ENCODE measurements around the gene GABRA5. TPM values are rescaled to one million over a fixed set of nuclear protein-coding genes. Genes with fewer than 3 reads are reported as not detected.

The GABRA5 gene
- total RNA-seq, 1 experiment from 2014 or later, result 4.9 TPM

DNA sequence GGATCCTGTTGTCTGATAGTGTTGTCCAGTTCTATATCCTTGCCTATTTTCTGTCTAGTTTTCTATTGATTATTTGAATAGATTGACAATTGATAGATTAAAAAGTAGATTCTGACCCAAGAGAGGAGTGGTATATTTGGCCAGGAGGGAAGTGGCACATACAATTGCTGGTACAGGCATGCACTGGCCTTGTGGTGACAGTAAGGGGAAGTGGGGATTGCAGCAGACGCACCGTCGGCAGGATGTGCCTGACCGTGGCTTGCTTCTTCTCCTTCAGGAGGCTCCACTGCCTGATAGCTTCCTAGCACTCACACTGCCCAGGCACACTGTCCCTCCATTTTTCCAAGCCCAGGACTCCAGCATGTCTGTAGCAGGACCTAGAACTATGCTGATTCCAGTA lies 114.6 kb downstream of the GABRA5 start:
- Histone ChIP-seq H3K14ac (ENCODE audit: insufficient read depth, low read length) (no peak overlapping the region), H3K79me1 (ENCODE audit: insufficient read depth, low read depth, low read length, poor library complexity, severe bottlenecking) (no peaks in the 10 kb centered on the region), H3T11ph (ENCODE audit: low read length) (no peak overlapping the region), H3K79me2 (ENCODE audit: insufficient read depth, low read length) (no peaks in the 10 kb centered on the region), H3K4me2 (ENCODE audit: insufficient read depth, insufficient read length, low read length) (no peak overlapping the region), H4K91ac (ENCODE audit: insufficient read length, low read depth, low read length) (no peak overlapping the region), H2BK5ac (ENCODE audit: insufficient read length, low read length) (no peak overlapping the region), H3K56ac (ENCODE audit: insufficient read length, low read depth, low read length) (no peak overlapping the region), H2BK12ac (ENCODE audit: insufficient read length, low read depth, low read length) (no peak overlapping the region), H3K9me3 (ENCODE audit: control insufficient read depth, low read depth, low read length) (no peaks in the 10 kb centered on the region), H3K9ac (ENCODE audit: extremely low read depth, insufficient read length, low read length) (no peak overlapping the region), H2AFZ (ENCODE audit: low read length) (no peak overlapping the region), H4K20me1 (ENCODE audit: control insufficient read depth, insufficient read depth, insufficient read length) (peaks cover 3% of the 10 kb centered on the region), H3K23me2 (ENCODE audit: insufficient read length, low read depth, low read length, poor library complexity, severe bottlenecking) (no peaks in the 10 kb centered on the region), H4K5ac (ENCODE audit: insufficient read length, low read depth, low read length) (no peak overlapping the region), H3K23ac (ENCODE audit: insufficient read length, low read depth, low read length) (no peak overlapping the region), H3K27ac (ENCODE audit: insufficient read length, low read depth, low read length) (no peak overlapping the region), H2BK15ac (ENCODE audit: low read depth, low read length) (no peak overlapping the region), H2AK5ac (ENCODE audit: insufficient read length, low read length) (no peak overlapping the region), H3K4ac (ENCODE audit: low read depth, low read length) (no peak overlapping the region), H2BK20ac (ENCODE audit: low read depth, low read length, poor library complexity, severe bottlenecking) (no peak overlapping the region), H2BK120ac (ENCODE audit: low read depth, low read length, poor library complexity, severe bottlenecking) (no peak overlapping the region), H4K8ac (replicated peaks; ENCODE audit: insufficient read length, low read depth, low read length) (no peak overlapping the region), H3K27me3 (ENCODE audit: insufficient read depth, low read length) (no peaks in the 10 kb centered on the region), H3K18ac (ENCODE audit: insufficient read length, low read depth, low read length) (no peak overlapping the region), H3K4me1 (ENCODE audit: insufficient read depth, low read length) (no peaks in the 10 kb centered on the region)
- Mint-ChIP-seq H3K27ac (no peak overlapping the region), H3K27me3 (ENCODE audit: low read depth) (peaks cover 12% of the 10 kb centered on the region), H3K36me3 (ENCODE audit: insufficient read depth in 1 of 3, low read depth in 3 of 3) (peaks cover 0 to 2% (median 0%) of the 10 kb centered on the region in 3 experiments; a peak in 1 of 7 replicates), H3K4me1 (no peaks in the 10 kb centered on the region; a peak in 1 of 4 replicates), H3K4me3 (no peak overlapping the region), H3K9me3 (no peaks in the 10 kb centered on the region; a peak in 1 of 5 replicates)
- WGBS (ENCODE audit: extremely low coverage, insufficient read length, low lambda C conversion rate), result no CpG with 5 or more reads among the region's 4 CpGs
- no peak for DNase-seq
- TF ChIP-seq, protein P1, sequence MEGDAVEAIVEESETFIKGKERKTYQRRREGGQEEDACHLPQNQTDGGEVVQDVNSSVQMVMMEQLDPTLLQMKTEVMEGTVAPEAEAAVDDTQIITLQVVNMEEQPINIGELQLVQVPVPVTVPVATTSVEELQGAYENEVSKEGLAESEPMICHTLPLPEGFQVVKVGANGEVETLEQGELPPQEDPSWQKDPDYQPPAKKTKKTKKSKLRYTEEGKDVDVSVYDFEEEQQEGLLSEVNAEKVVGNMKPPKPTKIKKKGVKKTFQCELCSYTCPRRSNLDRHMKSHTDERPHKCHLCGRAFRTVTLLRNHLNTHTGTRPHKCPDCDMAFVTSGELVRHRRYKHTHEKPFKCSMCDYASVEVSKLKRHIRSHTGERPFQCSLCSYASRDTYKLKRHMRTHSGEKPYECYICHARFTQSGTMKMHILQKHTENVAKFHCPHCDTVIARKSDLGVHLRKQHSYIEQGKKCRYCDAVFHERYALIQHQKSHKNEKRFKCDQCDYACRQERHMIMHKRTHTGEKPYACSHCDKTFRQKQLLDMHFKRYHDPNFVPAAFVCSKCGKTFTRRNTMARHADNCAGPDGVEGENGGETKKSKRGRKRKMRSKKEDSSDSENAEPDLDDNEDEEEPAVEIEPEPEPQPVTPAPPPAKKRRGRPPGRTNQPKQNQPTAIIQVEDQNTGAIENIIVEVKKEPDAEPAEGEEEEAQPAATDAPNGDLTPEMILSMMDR (conservative IDR thresholded peaks at IDR 0.05), result no peak
